Measurements from ENCODE around the gene PPP3CA. TPM values are rescaled to one million over a fixed set of nuclear protein-coding genes. Genes with fewer than 3 reads are reported as not detected.
"Not testable (repeated sequence)": the region's sequence is repeated elsewhere in the genome, so short reads cannot be mapped to it uniquely, and the experiment has no call there.

Gene PPP3CA
- total and polyA plus RNA-seq, 7 donors: 11.8 to 47.7 (median 26.2) TPM

GRCh38 chr4:101098666-101099400, 248.5 kb downstream of the PPP3CA start:
- intact Hi-C loops (cut with DNase I): no loop called here
- no peaks in the 10 kb centered on the region for H3K27me3 ChIP-seq
- no peaks in the 10 kb centered on the region for H3K36me3 ChIP-seq
- 83 to 86% methylated on average over 4 of the region's 4 CpGs for WGBS, 2 donors
- H3K9me3 ChIP-seq: no peaks in the 10 kb centered on the region
- no peak for DNase-seq
- TF ChIP-seq POLR2A (IDR thresholded peaks at IDR 0.05) (no peak), EP300 (IDR thresholded peaks at IDR 0.05) (no peak)
- no peak overlapping the region for H3K4me3 ChIP-seq
- H3K27ac ChIP-seq: no peak overlapping the region
- peaks cover 0 to 20% (median 13%) of the 10 kb centered on the region in 4 donors for H3K4me1 ChIP-seq

- intact Hi-C loops (cut with DNase I); H3K9me3 ChIP-seq; H3K27ac ChIP-seq; H3K4me3 ChIP-seq; H3K27me3 ChIP-seq; DNase-seq; H3K4me1 ChIP-seq: not testable (repeated sequence)
- peaks cover 0 to 10% (median 0%) of the 10 kb centered on the region in 4 donors for H3K36me3 ChIP-seq
Measured at GRCh38 chr4:101092609-101093008, 254.7 kb downstream of the PPP3CA start.

- Histone ChIP-seq H3K9me3 (no peaks in the 10 kb centered on the region), H3K4me3 (no peak overlapping the region), H3K27me3 (no peaks in the 10 kb centered on the region), H3K4me1 (no peaks in the 10 kb centered on the region), H3K36me3 (peaks cover 0 to 10% (median 0%) of the 10 kb centered on the region in 4 donors), H3K27ac (no peak overlapping the region)
- 86 to 91% methylated on average over 2 of the region's 2 CpGs for WGBS, 2 donors
- TF ChIP-seq POLR2AphosphoS5 (IDR thresholded peaks at IDR 0.05) (no peak), CTCF (IDR thresholded peaks at IDR 0.05) (no peak), POLR2A (IDR thresholded peaks at IDR 0.05) (no peak), EP300 (IDR thresholded peaks at IDR 0.05) (no peak)
- intact Hi-C loops (cut with DNase I): no loop called here
- DNase-seq: no peak
Measured at GRCh38 chr4:101089168-101089567, 258.2 kb downstream of the PPP3CA start.

- TF ChIP-seq POLR2A (IDR thresholded peaks at IDR 0.05) (no peak), POLR2AphosphoS5 (IDR thresholded peaks at IDR 0.05) (no peak), EP300 (IDR thresholded peaks at IDR 0.05) (no peak), CTCF (IDR thresholded peaks at IDR 0.05) (no peak)
- no peak overlapping the region for H3K27ac ChIP-seq
Measured at GRCh38 chr4:101086801-101087586, 260.3 kb downstream of the PPP3CA start.

GRCh38 chr4:101083131-101083530, 264.2 kb downstream of the PPP3CA start:
- 70 to 85% methylated on average over 3 of the region's 3 CpGs for WGBS, 2 donors
- DNase-seq: no peak
- no peak overlapping the region for H3K4me3 ChIP-seq
- intact Hi-C loops (cut with DNase I): no loop called here
- H3K27ac ChIP-seq: no peak overlapping the region
- no peaks in the 10 kb centered on the region for H3K27me3 ChIP-seq
- peaks cover 0 to 5% (median 0%) of the 10 kb centered on the region in 4 donors for H3K36me3 ChIP-seq
- TF ChIP-seq POLR2A (IDR thresholded peaks at IDR 0.05) (no peak), POLR2AphosphoS5 (IDR thresholded peaks at IDR 0.05) (no peak), CTCF (IDR thresholded peaks at IDR 0.05) (no peak), EP300 (IDR thresholded peaks at IDR 0.05) (no peak)
- H3K9me3 ChIP-seq: no peaks in the 10 kb centered on the region
- H3K4me1 ChIP-seq: no peaks in the 10 kb centered on the region

More at GRCh38 chr4:101086801-101087586, 260.3 kb downstream of the PPP3CA start:
- intact Hi-C loops (cut with DNase I): no loop called here
- no peaks in the 10 kb centered on the region for H3K36me3 ChIP-seq
- DNase-seq: no peak
- H3K9me3 ChIP-seq: no peaks in the 10 kb centered on the region
- WGBS, 2 donors: 54 to 95% methylated on average over 1 of the region's 1 CpG
- H3K4me1 ChIP-seq: no peaks in the 10 kb centered on the region
- H3K4me3 ChIP-seq: no peak overlapping the region
- no peaks in the 10 kb centered on the region for H3K27me3 ChIP-seq
